GDM1 (cell line): ENCODE data around the gene HLA-E.
"Not testable (repeated sequence)": the region's sequence is repeated elsewhere in the genome, so short reads cannot be mapped to it uniquely, and the experiment has no call there.

Experiments
- DNase-seq: peaks from one replicate; lab custom pipeline; 2025; lab: John Stamatoyannopoulos, UW

The HLA-E gene

DNA sequence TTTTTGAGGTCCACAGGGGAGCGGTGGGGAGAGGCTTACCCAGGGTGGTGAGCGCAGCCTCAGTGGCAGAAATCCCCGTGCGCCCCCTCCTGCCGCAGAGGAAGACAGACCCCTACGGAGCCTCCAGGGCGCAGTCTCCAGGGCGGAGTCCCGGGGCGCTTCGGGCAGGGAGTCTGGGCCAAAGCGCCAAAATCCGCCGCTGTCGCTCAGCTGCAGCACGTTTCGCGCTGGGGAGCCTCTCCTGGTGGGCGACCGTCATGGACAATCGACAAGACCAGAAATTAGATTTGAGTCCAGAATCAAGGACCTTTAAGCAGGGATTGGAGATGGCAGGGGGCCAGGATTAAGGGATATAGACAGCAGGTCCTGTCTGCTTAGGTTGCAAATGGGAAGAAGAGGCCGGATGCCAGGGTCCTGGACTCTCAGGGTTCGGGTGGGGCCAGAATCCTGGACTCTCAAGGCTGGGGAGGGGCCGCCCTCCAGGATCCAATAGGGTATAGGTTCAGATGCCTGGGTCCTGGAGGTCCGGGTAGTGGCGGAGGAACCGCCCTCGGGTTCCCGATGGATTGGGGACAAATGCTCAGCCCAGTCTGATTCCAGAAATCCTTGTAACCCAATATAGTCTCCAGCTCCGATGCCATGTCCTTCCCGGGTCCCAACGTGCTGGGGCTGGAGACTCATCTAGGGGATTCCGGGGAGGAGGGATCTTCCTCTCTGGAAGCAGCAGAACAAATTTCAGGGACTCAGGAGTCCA lies 7.9 kb upstream of the HLA-E start:
- DNase-seq = no peak

- DNase-seq = peak; percentile 75
Measured at GRCh38 chr6:30481965-30482644, 7.2 kb upstream of the HLA-E start.

- peak; percentile 22 for DNase-seq
Measured at GRCh38 chr6:30483677-30484279, 5.5 kb upstream of the HLA-E start.

DNA sequence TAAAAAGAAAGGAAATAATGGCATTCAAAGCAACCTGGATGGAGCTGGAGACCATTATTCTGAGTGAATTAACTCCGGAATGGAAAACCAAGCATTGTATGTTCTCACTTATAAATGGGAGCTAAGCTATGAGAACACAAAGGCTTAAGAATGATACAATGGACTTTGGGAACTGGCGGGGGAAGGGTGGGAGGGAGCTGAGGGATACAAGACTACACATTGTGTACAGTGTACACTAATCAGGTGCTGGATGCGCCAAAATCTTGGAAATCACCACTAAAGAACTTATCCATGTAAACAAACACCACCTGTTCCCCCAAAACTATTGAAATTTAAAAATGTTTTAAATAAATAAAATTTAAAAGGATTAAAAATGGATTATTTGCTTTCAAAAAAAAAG lies 4.1 kb upstream of the HLA-E start:
- DNase-seq = no peak

GRCh38 chr6:30487926-30488325 lies 1.4 kb upstream of the HLA-E start:
- DNase-seq = no peak

DNA sequence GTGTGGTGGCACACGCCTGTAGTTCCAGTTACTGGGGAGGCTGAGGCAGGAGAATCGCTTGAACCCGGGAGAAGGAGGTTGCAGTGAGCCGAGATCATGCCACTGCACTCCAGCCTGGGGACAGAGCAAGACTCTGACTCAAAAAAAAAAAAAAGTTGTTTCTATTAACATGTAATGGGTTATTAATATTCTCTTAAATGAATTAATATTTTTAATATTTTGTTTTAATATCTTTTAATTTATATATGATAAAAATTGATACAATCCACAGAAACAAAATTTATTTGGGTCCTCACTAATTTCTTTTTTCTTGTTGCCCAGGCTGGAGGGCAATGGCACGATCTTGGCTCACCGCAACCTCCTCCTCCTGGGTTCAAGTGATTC lies 620 bp upstream of the HLA-E start:
- not testable (repeated sequence) for DNase-seq

GRCh38 chr6:30490026-30490876 lies 942 bp downstream of the HLA-E start:
- DNase-seq = peak; percentile 61

- DNase-seq = not testable (repeated sequence)
Measured at GRCh38 chr6:30491291-30491953, 2.1 kb downstream of the HLA-E start.

DNA sequence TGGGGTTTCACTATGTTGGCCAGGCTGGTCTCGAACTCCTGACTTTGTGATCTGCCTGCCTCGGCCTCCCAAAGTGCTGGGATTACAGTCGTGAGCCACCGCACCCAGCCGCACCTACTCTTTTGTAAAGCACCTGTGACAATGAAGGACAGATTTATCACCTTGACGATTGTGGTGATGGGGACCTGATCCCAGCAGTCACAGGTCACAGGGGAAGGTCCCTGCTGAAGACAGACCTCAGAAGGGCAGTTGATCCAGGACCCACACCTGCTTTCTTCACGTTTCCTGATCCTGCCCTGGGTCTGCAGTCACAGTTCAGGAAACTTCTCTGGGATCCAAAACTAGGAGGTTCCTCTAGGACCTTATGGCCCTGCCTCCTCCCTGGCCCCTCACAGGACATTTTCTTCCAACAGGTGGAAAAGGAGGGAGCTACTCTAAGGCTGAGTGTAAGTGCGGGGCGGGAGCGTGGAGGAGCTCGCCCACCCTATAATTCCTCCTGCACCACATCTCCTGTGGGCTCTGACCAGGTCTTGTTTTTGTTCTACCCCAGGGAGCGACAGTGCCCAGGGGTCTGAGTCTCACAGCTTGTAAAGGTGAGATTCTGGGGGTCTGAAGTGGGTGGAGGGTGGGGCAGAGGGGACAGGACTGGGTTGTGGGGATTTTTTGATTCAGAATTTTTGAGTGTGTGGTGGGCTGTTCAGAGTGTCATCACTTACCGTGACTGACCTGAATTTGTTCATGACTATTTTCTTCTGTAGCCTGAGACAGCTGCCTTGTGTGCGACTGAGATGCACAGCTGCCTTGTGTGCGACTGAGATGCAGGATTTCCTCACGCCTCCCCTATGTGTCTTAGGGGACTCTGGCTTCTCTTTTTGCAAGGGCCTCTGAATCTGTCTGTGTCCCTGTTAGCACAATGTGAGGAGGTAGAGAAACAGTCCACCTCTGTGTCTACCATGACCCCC lies 3.0 kb downstream of the HLA-E start:
- no peak for DNase-seq

DNA sequence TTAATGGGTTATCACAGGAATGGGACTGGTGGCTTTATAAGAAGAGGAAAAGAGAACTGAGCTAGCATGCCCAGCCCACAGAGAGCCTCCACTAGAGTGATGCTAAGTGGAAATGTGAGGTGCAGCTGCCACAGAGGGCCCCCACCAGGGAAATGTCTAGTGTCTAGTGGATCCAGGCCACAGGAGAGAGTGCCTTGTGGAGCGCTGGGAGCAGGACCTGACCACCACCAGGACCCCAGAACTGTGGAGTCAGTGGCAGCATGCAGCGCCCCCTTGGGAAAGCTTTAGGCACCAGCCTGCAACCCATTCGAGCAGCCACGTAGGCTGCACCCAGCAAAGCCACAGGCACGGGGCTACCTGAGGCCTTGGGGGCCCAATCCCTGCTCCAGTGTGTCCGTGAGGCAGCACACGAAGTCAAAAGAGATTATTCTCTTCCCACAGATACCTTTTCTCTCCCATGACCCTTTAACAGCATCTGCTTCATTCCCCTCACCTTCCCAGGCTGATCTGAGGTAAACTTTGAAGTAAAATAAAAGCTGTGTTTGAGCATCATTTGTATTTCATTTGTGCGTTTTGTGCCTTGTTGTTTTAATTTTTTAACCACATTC lies 4.4 kb downstream of the HLA-E start:
- no peak for DNase-seq

- no peak for DNase-seq
Measured at GRCh38 chr6:30494291-30494861, 5.1 kb downstream of the HLA-E start.

- not testable (repeated sequence) for DNase-seq
Measured at GRCh38 chr6:30495060-30495459, 5.8 kb downstream of the HLA-E start.

DNA sequence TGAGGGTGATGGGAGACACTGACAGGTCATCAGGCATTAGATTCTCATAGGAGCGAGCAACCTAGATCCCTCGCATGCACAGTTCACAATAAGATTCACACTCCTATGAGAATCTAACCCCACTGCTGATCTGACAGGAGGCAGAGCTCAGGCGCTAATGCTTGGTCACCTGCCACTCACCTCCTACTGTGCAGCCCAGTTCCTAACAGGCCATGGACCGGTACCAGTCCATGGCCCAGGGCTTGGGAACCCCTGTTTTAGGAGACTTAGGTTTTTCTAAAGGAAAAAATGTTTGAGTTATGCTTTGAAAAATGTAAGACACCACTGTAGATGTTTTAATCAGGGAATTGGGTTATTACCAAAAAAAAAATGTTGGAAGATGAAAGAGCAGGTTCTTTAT lies 6.7 kb downstream of the HLA-E start:
- no peak for DNase-seq

DNA sequence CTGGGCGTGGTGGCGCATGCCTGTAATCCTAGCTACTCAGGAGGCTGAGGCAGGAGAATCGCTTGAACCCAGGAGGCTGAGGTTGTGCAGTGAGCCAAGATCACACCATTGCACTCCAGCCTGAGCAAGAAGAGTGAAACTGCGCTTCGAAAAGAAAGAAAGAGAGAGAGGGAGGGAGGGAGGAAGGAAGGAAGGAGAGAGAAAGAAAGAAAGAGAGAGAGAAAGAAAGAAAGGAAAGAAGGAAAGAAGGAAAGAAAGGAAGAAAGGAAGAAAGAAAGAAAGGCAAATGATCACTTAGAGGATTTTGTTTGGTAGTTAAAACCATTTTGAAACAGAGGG lies 7.9 kb downstream of the HLA-E start:
- not testable (repeated sequence) for DNase-seq

- no peak for DNase-seq
Measured at GRCh38 chr6:30497714-30498113, 8.4 kb downstream of the HLA-E start.

DNA sequence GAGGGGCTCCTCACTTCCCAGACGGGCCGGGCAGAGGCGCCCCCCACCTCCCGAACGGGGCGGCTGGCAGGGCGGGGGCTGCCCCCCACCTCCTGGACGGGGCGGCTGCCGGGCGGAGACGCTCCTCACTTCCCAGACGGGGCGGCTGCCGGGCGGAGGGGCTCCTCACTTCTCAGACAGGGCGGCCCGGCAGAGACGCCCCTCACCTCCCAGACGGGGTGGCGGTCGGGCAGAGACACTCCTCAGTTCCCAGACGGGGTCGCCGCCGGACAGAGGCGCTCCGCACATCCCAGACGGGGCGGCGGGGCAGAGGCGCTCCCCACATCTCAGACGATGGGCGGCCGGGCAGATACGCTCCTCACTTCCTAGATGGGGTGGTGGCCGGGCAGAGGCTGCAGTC lies 9.4 kb downstream of the HLA-E start:
- DNase-seq = not testable (repeated sequence)

- peak; percentile 33 for DNase-seq
Measured at GRCh38 chr6:30500421-30501355, 11.4 kb downstream of the HLA-E start.
